HEK293 (cell line): ENCODE measurements around the gene EFNB1.

Experiments used
- KLF7 ChIP-seq: fragments of 450-650 bp; formaldehyde crosslinking; IDR thresholded peaks from 2 replicates; pipeline ENCODE4 v1.5.1; 2016; ENCODE audit warnings: missing biosample characterization, missing genetic modification characterization, borderline replicate concordance
- RBAK ChIP-seq: fragments of 450-650 bp; formaldehyde crosslinking; IDR thresholded peaks from 2 replicates; pipeline ENCODE4 v1.5.1; 2016; ENCODE audit warnings: missing biosample characterization, missing genetic modification characterization
- REPIN1 ChIP-seq: fragments of 450-650 bp; formaldehyde crosslinking; IDR thresholded peaks from 2 replicates; pipeline ENCODE4 v1.5.1; 2017; ENCODE audit warnings: missing biosample characterization, missing genetic modification characterization, low read depth
- SALL2 ChIP-seq: fragments of 450-650 bp; formaldehyde crosslinking; IDR thresholded peaks from 2 replicates; pipeline ENCODE4 v1.5.0; 2017; ENCODE audit warnings: missing biosample characterization, mild to moderate bottlenecking, missing genetic modification characterization, borderline replicate concordance
- YY1 ChIP-seq: fragments of 450-650 bp; formaldehyde crosslinking; IDR thresholded peaks from 2 replicates; pipeline ENCODE4 v1.5.1; 2018; ENCODE audit warnings: missing biosample characterization, missing genetic modification characterization
- YY2 ChIP-seq: fragments of 450-650 bp; formaldehyde crosslinking; IDR thresholded peaks from 2 replicates; pipeline ENCODE4 v1.5.1; 2016; ENCODE audit warnings: missing biosample characterization, missing genetic modification characterization
- ZNF423 ChIP-seq: fragments of 450-650 bp; formaldehyde crosslinking; IDR thresholded peaks from 2 replicates; pipeline ENCODE4 v1.5.1; 2016; ENCODE audit warnings: missing biosample characterization, missing genetic modification characterization
- ZNF629 ChIP-seq: fragments of 450-650 bp; formaldehyde crosslinking; IDR thresholded peaks from 2 replicates; pipeline ENCODE4 v1.5.1; 2017; ENCODE audit warnings: missing biosample characterization, missing genetic modification characterization
- ZNF768 ChIP-seq: fragments of 450-650 bp; formaldehyde crosslinking; IDR thresholded peaks from 2 replicates; pipeline ENCODE4 v1.5.1; 2018; ENCODE audit warnings: missing biosample characterization, mild to moderate bottlenecking, missing genetic modification characterization
- TF ChIP-seq, protein P1 (sequence below): fragments of 450-650 bp; formaldehyde crosslinking; IDR thresholded peaks from 2 replicates; pipeline ENCODE4 v1.5.1; 2016; ENCODE audit warnings: missing biosample characterization, missing genetic modification characterization
- TF ChIP-seq, protein P2 (sequence below): fragments of 450-650 bp; formaldehyde crosslinking; IDR thresholded peaks from 2 replicates; pipeline ENCODE4 v1.5.1; 2016; ENCODE audit warnings: missing biosample characterization, missing genetic modification characterization
- TF ChIP-seq, protein P3 (sequence below): fragments of 450-650 bp; formaldehyde crosslinking; IDR thresholded peaks from 2 replicates; pipeline ENCODE4 v1.5.1; 2016; ENCODE audit warnings: missing biosample characterization, missing genetic modification characterization
- TF ChIP-seq, protein P4 (sequence below): fragments of 450-650 bp; formaldehyde crosslinking; IDR thresholded peaks from 2 replicates; pipeline ENCODE4 v1.5.1; 2016; ENCODE audit warnings: missing biosample characterization, missing genetic modification characterization
- TF ChIP-seq, protein P5 (sequence below): fragments of 450-650 bp; formaldehyde crosslinking; IDR thresholded peaks from 2 replicates; pipeline ENCODE4 v1.5.1; 2016; ENCODE audit warnings: missing biosample characterization, missing genetic modification characterization, borderline replicate concordance

DNA sequence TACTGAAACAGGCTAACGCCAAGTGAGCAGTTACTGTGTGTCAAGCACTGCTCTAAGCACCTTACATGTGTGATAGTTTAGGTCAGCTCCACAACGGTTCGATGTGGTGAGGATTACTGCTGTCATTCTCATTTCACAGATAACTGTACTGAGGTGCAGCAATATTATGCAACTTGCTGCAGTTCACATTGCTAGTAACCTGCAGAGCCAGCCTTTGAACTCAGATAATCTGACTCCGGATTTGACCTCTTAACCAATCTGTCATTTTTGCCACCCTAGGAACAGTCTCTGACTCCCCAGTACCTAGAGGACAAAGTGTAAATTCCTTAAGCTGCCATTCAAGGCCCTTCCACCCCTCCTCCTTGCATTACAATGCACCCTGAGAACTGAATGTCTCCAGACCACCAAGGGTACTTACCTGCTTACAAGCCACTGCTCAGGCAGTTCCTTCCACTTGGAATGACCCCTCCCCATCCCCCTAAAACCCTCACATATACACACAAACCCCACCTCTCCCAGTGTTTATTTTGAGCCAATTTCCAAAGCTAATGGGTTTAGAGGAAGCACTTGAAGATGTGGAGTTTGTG is 24.9 kb downstream of the EFNB1 start:
- no peak for TF ChIP-seq ZNF629 (tag by site-specific recombination)
- TF ChIP-seq RBAK (tag by site-specific recombination), result no peak
- TF ChIP-seq, protein P1, sequence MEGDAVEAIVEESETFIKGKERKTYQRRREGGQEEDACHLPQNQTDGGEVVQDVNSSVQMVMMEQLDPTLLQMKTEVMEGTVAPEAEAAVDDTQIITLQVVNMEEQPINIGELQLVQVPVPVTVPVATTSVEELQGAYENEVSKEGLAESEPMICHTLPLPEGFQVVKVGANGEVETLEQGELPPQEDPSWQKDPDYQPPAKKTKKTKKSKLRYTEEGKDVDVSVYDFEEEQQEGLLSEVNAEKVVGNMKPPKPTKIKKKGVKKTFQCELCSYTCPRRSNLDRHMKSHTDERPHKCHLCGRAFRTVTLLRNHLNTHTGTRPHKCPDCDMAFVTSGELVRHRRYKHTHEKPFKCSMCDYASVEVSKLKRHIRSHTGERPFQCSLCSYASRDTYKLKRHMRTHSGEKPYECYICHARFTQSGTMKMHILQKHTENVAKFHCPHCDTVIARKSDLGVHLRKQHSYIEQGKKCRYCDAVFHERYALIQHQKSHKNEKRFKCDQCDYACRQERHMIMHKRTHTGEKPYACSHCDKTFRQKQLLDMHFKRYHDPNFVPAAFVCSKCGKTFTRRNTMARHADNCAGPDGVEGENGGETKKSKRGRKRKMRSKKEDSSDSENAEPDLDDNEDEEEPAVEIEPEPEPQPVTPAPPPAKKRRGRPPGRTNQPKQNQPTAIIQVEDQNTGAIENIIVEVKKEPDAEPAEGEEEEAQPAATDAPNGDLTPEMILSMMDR (tag by site-specific recombination), result no peak
- TF ChIP-seq, protein P2, sequence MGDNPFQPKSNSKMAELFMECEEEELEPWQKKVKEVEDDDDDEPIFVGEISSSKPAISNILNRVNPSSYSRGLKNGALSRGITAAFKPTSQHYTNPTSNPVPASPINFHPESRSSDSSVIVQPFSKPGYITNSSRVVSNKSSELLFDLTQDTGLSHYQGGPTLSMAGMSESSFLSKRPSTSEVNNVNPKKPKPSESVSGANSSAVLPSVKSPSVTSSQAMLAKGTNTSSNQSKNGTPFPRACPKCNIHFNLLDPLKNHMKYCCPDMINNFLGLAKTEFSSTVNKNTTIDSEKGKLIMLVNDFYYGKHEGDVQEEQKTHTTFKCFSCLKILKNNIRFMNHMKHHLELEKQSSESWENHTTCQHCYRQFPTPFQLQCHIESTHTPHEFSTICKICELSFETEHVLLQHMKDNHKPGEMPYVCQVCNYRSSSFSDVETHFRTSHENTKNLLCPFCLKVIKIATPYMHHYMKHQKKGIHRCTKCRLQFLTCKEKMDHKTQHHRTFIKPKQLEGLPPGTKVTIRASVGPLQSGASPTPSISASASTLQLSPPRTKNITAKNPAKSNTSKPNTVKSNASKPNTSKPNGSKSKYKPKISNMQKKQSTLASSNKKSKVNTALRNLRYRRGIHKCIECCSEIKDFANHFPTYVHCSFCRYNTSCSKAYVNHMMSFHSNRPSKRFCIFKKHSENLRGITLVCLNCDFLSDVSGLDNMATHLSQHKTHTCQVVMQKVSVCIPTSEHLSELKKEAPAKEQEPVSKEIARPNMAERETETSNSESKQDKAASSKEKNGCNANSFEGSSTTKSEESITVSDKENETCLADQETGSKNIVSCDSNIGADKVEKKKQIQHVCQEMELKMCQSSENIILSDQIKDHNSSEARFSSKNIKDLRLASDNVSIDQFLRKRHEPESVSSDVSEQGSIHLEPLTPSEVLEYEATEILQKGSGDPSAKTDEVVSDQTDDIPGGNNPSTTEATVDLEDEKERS (tag by site-specific recombination), result no peak
- no peak for TF ChIP-seq YY2 (tag by site-specific recombination)
- TF ChIP-seq, protein P3, sequence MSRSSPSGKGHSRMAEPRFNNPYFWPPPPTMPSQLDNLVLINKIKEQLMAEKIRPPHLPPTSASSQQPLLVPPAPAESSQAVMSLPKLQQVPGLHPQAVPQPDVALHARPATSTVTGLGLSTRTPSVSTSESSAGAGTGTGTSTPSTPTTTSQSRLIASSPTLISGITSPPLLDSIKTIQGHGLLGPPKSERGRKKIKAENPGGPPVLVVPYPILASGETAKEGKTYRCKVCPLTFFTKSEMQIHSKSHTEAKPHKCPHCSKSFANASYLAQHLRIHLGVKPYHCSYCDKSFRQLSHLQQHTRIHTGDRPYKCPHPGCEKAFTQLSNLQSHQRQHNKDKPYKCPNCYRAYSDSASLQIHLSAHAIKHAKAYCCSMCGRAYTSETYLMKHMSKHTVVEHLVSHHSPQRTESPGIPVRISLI (tag by site-specific recombination), result no peak
- TF ChIP-seq, protein P4, sequence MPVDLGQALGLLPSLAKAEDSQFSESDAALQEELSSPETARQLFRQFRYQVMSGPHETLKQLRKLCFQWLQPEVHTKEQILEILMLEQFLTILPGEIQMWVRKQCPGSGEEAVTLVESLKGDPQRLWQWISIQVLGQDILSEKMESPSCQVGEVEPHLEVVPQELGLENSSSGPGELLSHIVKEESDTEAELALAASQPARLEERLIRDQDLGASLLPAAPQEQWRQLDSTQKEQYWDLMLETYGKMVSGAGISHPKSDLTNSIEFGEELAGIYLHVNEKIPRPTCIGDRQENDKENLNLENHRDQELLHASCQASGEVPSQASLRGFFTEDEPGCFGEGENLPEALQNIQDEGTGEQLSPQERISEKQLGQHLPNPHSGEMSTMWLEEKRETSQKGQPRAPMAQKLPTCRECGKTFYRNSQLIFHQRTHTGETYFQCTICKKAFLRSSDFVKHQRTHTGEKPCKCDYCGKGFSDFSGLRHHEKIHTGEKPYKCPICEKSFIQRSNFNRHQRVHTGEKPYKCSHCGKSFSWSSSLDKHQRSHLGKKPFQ, result no peak
- no peak for TF ChIP-seq SALL2
- TF ChIP-seq KLF7, result no peak
- no peak for TF ChIP-seq ZNF768 (tag by site-specific recombination)
- TF ChIP-seq, protein P5, sequence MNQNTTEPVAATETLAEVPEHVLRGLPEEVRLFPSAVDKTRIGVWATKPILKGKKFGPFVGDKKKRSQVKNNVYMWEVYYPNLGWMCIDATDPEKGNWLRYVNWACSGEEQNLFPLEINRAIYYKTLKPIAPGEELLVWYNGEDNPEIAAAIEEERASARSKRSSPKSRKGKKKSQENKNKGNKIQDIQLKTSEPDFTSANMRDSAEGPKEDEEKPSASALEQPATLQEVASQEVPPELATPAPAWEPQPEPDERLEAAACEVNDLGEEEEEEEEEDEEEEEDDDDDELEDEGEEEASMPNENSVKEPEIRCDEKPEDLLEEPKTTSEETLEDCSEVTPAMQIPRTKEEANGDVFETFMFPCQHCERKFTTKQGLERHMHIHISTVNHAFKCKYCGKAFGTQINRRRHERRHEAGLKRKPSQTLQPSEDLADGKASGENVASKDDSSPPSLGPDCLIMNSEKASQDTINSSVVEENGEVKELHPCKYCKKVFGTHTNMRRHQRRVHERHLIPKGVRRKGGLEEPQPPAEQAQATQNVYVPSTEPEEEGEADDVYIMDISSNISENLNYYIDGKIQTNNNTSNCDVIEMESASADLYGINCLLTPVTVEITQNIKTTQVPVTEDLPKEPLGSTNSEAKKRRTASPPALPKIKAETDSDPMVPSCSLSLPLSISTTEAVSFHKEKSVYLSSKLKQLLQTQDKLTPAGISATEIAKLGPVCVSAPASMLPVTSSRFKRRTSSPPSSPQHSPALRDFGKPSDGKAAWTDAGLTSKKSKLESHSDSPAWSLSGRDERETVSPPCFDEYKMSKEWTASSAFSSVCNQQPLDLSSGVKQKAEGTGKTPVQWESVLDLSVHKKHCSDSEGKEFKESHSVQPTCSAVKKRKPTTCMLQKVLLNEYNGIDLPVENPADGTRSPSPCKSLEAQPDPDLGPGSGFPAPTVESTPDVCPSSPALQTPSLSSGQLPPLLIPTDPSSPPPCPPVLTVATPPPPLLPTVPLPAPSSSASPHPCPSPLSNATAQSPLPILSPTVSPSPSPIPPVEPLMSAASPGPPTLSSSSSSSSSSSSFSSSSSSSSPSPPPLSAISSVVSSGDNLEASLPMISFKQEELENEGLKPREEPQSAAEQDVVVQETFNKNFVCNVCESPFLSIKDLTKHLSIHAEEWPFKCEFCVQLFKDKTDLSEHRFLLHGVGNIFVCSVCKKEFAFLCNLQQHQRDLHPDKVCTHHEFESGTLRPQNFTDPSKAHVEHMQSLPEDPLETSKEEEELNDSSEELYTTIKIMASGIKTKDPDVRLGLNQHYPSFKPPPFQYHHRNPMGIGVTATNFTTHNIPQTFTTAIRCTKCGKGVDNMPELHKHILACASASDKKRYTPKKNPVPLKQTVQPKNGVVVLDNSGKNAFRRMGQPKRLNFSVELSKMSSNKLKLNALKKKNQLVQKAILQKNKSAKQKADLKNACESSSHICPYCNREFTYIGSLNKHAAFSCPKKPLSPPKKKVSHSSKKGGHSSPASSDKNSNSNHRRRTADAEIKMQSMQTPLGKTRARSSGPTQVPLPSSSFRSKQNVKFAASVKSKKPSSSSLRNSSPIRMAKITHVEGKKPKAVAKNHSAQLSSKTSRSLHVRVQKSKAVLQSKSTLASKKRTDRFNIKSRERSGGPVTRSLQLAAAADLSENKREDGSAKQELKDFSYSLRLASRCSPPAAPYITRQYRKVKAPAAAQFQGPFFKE (tag by site-specific recombination), result no peak
- no peak for TF ChIP-seq REPIN1 (tag by site-specific recombination)
- TF ChIP-seq YY1 (tag by site-specific recombination), result no peak
- TF ChIP-seq ZNF423, result no peak
